Measurements from ENCODE around the gene TMEM14B.

Gene TMEM14B

DNA sequence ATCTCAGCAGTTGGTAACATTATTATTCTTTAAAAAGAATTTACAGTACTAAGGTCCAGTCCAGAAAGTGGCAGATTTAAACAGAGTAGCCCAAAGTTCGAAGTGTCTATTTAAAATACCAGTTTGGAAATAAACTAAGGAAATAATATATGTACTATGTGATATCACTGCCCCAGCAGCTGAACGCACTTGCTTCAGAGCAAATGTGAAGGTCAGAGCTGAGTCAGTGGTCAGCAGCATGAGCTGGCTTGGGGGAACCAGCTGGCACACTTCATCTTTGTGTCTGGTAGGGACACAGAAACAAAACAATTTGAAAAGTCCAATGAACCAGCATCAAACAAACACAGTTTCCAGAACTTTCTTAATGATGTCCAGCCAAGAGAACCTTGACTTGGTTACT, 15.4 kb downstream of the TMEM14B start:
- H3K36me3 ChIP-seq (ENCODE audit: control insufficient read depth, insufficient read depth, low read length) = no peaks in the 10 kb centered on the region
- H3K4me3 ChIP-seq (ENCODE audit: low read length) = no peak overlapping the region
- H2BK5ac ChIP-seq (ENCODE audit: low read length) = no peak overlapping the region
- no peak overlapping the region for H3K4me2 ChIP-seq (ENCODE audit: low read length)
- no peak overlapping the region for H3K18ac ChIP-seq (ENCODE audit: low read length)
- no CpG with 5 or more reads among the region's 2 CpGs for WGBS (ENCODE audit: extremely low coverage, insufficient coverage, low lambda C conversion rate)
- no peak overlapping the region for H3K56ac ChIP-seq (ENCODE audit: low read length)
- H3K4me1 ChIP-seq (ENCODE audit: control insufficient read depth, low read depth, low read length) = no peaks in the 10 kb centered on the region
- H3K79me1 ChIP-seq (ENCODE audit: low read length) = no peaks in the 10 kb centered on the region
- no peak for DNase-seq
- no peak overlapping the region for H3K27ac ChIP-seq (ENCODE audit: low read depth, low read length)
- H3K23ac ChIP-seq (ENCODE audit: low read length) = no peak overlapping the region
- no peak overlapping the region for H2BK120ac ChIP-seq (ENCODE audit: low read depth, low read length)
- H2AK5ac ChIP-seq (ENCODE audit: low read length) = no peak overlapping the region
- H3K4ac ChIP-seq (ENCODE audit: low read depth, low read length) = no peak overlapping the region
- H3K79me2 ChIP-seq (ENCODE audit: control insufficient read depth, insufficient read depth, low read length) = no peaks in the 10 kb centered on the region
- H4K8ac ChIP-seq (ENCODE audit: low read depth, low read length) = no peak overlapping the region
- H4K5ac ChIP-seq (ENCODE audit: low read length) = no peak overlapping the region
- no peak overlapping the region for H3K9ac ChIP-seq (ENCODE audit: low read length)
- H2BK15ac ChIP-seq (replicated peaks; ENCODE audit: low read depth) = no peak overlapping the region
- H3K27me3 ChIP-seq (ENCODE audit: insufficient read depth, low read length, poor library complexity) = peaks cover 2% of the 10 kb centered on the region

- no peak overlapping the region for H2BK5ac ChIP-seq (ENCODE audit: low read length)
- H3K79me1 ChIP-seq (ENCODE audit: low read length) = no peaks in the 10 kb centered on the region
- H4K8ac ChIP-seq (ENCODE audit: low read depth, low read length) = no peak overlapping the region
- H3K27ac ChIP-seq (ENCODE audit: low read depth, low read length) = no peak overlapping the region
- H3K79me2 ChIP-seq (ENCODE audit: control insufficient read depth, insufficient read depth, low read length) = no peaks in the 10 kb centered on the region
- H3K4ac ChIP-seq (ENCODE audit: low read depth, low read length) = no peak overlapping the region
- no peak overlapping the region for H3K9ac ChIP-seq (ENCODE audit: low read length)
- no peak overlapping the region for H3K4me3 ChIP-seq (ENCODE audit: low read length)
- no peak overlapping the region for H3K23ac ChIP-seq (ENCODE audit: low read length)
- WGBS (ENCODE audit: extremely low coverage, insufficient coverage, low lambda C conversion rate) = no CpG with 5 or more reads among the region's 3 CpGs
- no peak overlapping the region for H2AK5ac ChIP-seq (ENCODE audit: low read length)
- DNase-seq = no peak
- H3K4me1 ChIP-seq (ENCODE audit: control insufficient read depth, low read depth, low read length) = no peaks in the 10 kb centered on the region
- H3K4me2 ChIP-seq (ENCODE audit: low read length) = no peak overlapping the region
- H2BK120ac ChIP-seq (ENCODE audit: low read depth, low read length) = no peak overlapping the region
- no peak overlapping the region for H4K5ac ChIP-seq (ENCODE audit: low read length)
- H3K36me3 ChIP-seq (ENCODE audit: control insufficient read depth, insufficient read depth, low read length) = no peaks in the 10 kb centered on the region
- H3K18ac ChIP-seq (ENCODE audit: low read length) = no peak overlapping the region
- no peaks in the 10 kb centered on the region for H3K27me3 ChIP-seq (ENCODE audit: insufficient read depth, low read length, poor library complexity)
- H3K56ac ChIP-seq (ENCODE audit: low read length) = no peak overlapping the region
- H2BK15ac ChIP-seq (replicated peaks; ENCODE audit: low read depth) = no peak overlapping the region
Observed at GRCh38 chr6:10769419-10769818, 21.8 kb downstream of the TMEM14B start.

DNA sequence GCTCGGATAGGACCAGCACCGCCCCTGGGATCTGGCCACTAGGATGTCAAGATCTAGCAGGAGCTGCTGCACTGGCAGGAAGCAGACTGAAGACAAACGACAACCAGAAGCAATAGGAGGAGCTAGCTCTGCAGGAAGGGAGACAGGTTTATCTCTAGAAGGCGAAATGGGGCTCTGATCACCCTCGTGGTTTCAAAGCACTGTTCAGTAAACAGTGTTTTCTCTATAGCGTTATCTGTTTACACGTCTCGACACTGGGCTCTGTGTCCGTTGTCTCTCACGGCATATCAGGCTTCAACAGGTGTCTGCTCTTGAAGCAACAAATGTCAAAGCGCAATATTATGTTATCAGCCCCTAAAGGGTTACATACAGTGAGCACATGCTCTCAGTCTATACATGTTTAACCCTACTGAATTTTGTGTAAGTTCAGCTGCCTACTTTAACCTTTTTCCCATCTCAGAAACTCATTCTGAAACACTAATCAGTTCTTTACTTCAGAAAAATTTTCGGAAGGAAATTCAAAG, 23.8 kb downstream of the TMEM14B start:
- Histone ChIP-seq H4K8ac (ENCODE audit: low read depth, low read length) (no peak overlapping the region), H2BK15ac (replicated peaks; ENCODE audit: low read depth) (no peak overlapping the region), H3K27ac (ENCODE audit: low read depth, low read length) (no peak overlapping the region), H3K9ac (ENCODE audit: low read length) (no peak overlapping the region), H2AK5ac (ENCODE audit: low read length) (no peak overlapping the region), H3K23ac (ENCODE audit: low read length) (no peak overlapping the region), H3K36me3 (ENCODE audit: control insufficient read depth, insufficient read depth, low read length) (no peaks in the 10 kb centered on the region), H4K5ac (ENCODE audit: low read length) (no peak overlapping the region), H3K4me1 (ENCODE audit: control insufficient read depth, low read depth, low read length) (no peaks in the 10 kb centered on the region), H2BK120ac (ENCODE audit: low read depth, low read length) (no peak overlapping the region), H3K4ac (ENCODE audit: low read depth, low read length) (no peak overlapping the region), H3K56ac (ENCODE audit: low read length) (no peak overlapping the region), H3K4me3 (ENCODE audit: low read length) (no peak overlapping the region), H2BK5ac (ENCODE audit: low read length) (no peak overlapping the region), H3K79me1 (ENCODE audit: low read length) (no peaks in the 10 kb centered on the region), H3K4me2 (ENCODE audit: low read length) (no peak overlapping the region), H3K79me2 (ENCODE audit: control insufficient read depth, insufficient read depth, low read length) (no peaks in the 10 kb centered on the region), H3K18ac (ENCODE audit: low read length) (no peak overlapping the region), H3K27me3 (ENCODE audit: insufficient read depth, low read length, poor library complexity) (no peaks in the 10 kb centered on the region)
- peak; percentile 37 for DNase-seq
- no CpG with 5 or more reads among the region's 12 CpGs for WGBS (ENCODE audit: extremely low coverage, insufficient coverage, low lambda C conversion rate)

DNA sequence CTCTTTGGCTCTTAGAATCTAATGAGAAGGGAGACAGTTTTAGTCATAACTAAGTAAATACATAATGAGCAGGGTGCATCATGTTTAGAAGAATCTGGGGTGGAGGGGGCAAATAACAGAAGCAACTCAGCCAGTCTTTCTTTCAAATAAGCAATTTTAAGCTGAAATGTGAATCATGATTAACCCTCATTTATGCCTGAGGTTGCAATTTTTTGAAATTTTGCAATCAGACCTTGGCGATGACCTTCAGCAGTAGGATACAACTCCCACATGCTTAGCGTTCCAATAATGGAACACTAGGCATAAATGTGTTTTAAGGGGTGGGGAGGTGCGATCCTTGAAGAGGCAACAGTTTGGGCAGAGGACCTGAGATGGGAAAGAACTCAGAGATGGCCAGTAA, 30.6 kb downstream of the TMEM14B start:
- no peak overlapping the region for H3K4me2 ChIP-seq (ENCODE audit: low read length)
- H3K4ac ChIP-seq (ENCODE audit: low read depth, low read length) = no peak overlapping the region
- no peak overlapping the region for H3K56ac ChIP-seq (ENCODE audit: low read length)
- H2BK120ac ChIP-seq (ENCODE audit: low read depth, low read length) = no peak overlapping the region
- no peak overlapping the region for H2BK15ac ChIP-seq (replicated peaks; ENCODE audit: low read depth)
- no peak for DNase-seq
- H3K18ac ChIP-seq (ENCODE audit: low read length) = no peak overlapping the region
- no peaks in the 10 kb centered on the region for H3K27me3 ChIP-seq (ENCODE audit: insufficient read depth, low read length, poor library complexity)
- H3K79me2 ChIP-seq (ENCODE audit: control insufficient read depth, insufficient read depth, low read length) = no peaks in the 10 kb centered on the region
- H3K36me3 ChIP-seq (ENCODE audit: control insufficient read depth, insufficient read depth, low read length) = no peaks in the 10 kb centered on the region
- no peak overlapping the region for H3K4me3 ChIP-seq (ENCODE audit: low read length)
- H4K5ac ChIP-seq (ENCODE audit: low read length) = no peak overlapping the region
- no peaks in the 10 kb centered on the region for H3K4me1 ChIP-seq (ENCODE audit: control insufficient read depth, low read depth, low read length)
- H4K8ac ChIP-seq (ENCODE audit: low read depth, low read length) = no peak overlapping the region
- no peak overlapping the region for H2AK5ac ChIP-seq (ENCODE audit: low read length)
- no peak overlapping the region for H3K27ac ChIP-seq (ENCODE audit: low read depth, low read length)
- WGBS (ENCODE audit: extremely low coverage, insufficient coverage, low lambda C conversion rate) = no CpG with 5 or more reads among the region's 3 CpGs
- no peaks in the 10 kb centered on the region for H3K79me1 ChIP-seq (ENCODE audit: low read length)
- no peak overlapping the region for H3K9ac ChIP-seq (ENCODE audit: low read length)
- H2BK5ac ChIP-seq (ENCODE audit: low read length) = no peak overlapping the region
- H3K23ac ChIP-seq (ENCODE audit: low read length) = no peak overlapping the region

DNA sequence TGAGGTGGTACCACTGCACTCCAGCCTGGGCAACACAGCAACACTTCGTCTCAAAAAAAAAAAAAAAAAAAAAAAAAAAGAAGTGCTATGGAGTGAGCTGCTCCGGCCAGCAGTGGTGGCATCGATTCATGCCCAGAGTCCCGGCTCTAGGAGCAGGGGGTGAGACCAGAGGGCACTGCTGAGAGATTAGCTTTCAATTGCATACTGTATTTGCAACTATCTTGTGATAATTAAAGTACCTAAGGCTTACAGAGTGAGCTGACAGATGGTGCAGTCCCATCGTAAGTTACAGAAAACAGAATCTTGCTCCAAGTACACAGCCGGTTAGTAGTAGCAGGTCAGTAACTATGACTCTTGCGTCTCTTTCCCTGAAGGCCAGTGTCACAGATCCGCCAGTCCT, 31.5 kb downstream of the TMEM14B start:
- no peak for DNase-seq
- Histone ChIP-seq H3K27ac (ENCODE audit: low read depth, low read length) (no peak overlapping the region), H3K79me2 (ENCODE audit: control insufficient read depth, insufficient read depth, low read length) (no peaks in the 10 kb centered on the region), H3K4ac (ENCODE audit: low read depth, low read length) (no peak overlapping the region), H3K79me1 (ENCODE audit: low read length) (no peaks in the 10 kb centered on the region), H3K56ac (ENCODE audit: low read length) (no peak overlapping the region), H3K4me1 (ENCODE audit: control insufficient read depth, low read depth, low read length) (no peaks in the 10 kb centered on the region), H3K23ac (ENCODE audit: low read length) (no peak overlapping the region), H4K5ac (ENCODE audit: low read length) (no peak overlapping the region), H2AK5ac (ENCODE audit: low read length) (no peak overlapping the region), H3K18ac (ENCODE audit: low read length) (no peak overlapping the region), H4K8ac (ENCODE audit: low read depth, low read length) (no peak overlapping the region), H3K4me3 (ENCODE audit: low read length) (no peak overlapping the region), H3K4me2 (ENCODE audit: low read length) (no peak overlapping the region), H3K36me3 (ENCODE audit: control insufficient read depth, insufficient read depth, low read length) (no peaks in the 10 kb centered on the region), H2BK120ac (ENCODE audit: low read depth, low read length) (no peak overlapping the region), H3K27me3 (ENCODE audit: insufficient read depth, low read length, poor library complexity) (no peaks in the 10 kb centered on the region), H3K9ac (ENCODE audit: low read length) (no peak overlapping the region), H2BK5ac (ENCODE audit: low read length) (no peak overlapping the region), H2BK15ac (replicated peaks; ENCODE audit: low read depth) (no peak overlapping the region)
- WGBS (ENCODE audit: extremely low coverage, insufficient coverage, low lambda C conversion rate) = no CpG with 5 or more reads among the region's 8 CpGs

DNA sequence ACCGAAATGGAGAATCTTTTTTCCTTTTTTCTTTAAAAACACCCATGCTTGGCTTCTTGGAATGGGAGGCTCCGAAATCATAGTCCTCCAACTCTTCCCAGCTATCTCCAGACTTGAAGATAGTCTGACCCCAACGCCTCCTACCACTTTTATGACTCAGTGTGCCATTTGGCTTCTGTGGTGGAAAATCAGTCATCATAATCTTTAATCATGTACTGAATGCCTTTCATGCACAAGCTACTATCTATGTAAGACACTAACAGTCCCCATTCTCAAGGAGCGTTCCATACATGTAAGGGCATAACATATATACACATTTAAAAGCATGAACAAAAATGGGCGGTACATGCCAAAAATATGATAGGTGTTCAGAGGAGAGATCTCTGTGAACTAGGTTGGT, 44.1 kb downstream of the TMEM14B start:
- no peak overlapping the region for H3K56ac ChIP-seq (ENCODE audit: low read length)
- H4K8ac ChIP-seq (ENCODE audit: low read depth, low read length) = no peak overlapping the region
- H3K18ac ChIP-seq (ENCODE audit: low read length) = no peak overlapping the region
- no peak overlapping the region for H3K4ac ChIP-seq (ENCODE audit: low read depth, low read length)
- H2BK15ac ChIP-seq (replicated peaks; ENCODE audit: low read depth) = no peak overlapping the region
- no peak overlapping the region for H3K9ac ChIP-seq (ENCODE audit: low read length)
- no peaks in the 10 kb centered on the region for H3K79me1 ChIP-seq (ENCODE audit: low read length)
- no peaks in the 10 kb centered on the region for H3K36me3 ChIP-seq (ENCODE audit: control insufficient read depth, insufficient read depth, low read length)
- no peaks in the 10 kb centered on the region for H3K27me3 ChIP-seq (ENCODE audit: insufficient read depth, low read length, poor library complexity)
- no peak for DNase-seq
- H3K4me2 ChIP-seq (ENCODE audit: low read length) = no peak overlapping the region
- H3K4me3 ChIP-seq (ENCODE audit: low read length) = no peak overlapping the region
- no peak overlapping the region for H3K27ac ChIP-seq (ENCODE audit: low read depth, low read length)
- H4K5ac ChIP-seq (ENCODE audit: low read length) = no peak overlapping the region
- no peak overlapping the region for H3K23ac ChIP-seq (ENCODE audit: low read length)
- no peak overlapping the region for H2BK120ac ChIP-seq (ENCODE audit: low read depth, low read length)
- no peaks in the 10 kb centered on the region for H3K79me2 ChIP-seq (ENCODE audit: control insufficient read depth, insufficient read depth, low read length)
- no peak overlapping the region for H2AK5ac ChIP-seq (ENCODE audit: low read length)
- WGBS (ENCODE audit: extremely low coverage, insufficient coverage, low lambda C conversion rate) = no CpG with 5 or more reads among the region's 5 CpGs
- no peaks in the 10 kb centered on the region for H3K4me1 ChIP-seq (ENCODE audit: control insufficient read depth, low read depth, low read length)
- H2BK5ac ChIP-seq (ENCODE audit: low read length) = no peak overlapping the region
